Measurements from ENCODE around the gene OR52E5. TPM values are rescaled to one million over a fixed set of nuclear protein-coding genes. Genes with fewer than 3 reads are reported as not detected.

Gene OR52E5
- total RNA-seq, 1 donor, result not detected

- H2AFZ ChIP-seq (ENCODE audit: low read length), result no peak overlapping the region
- H3K9me3 ChIP-seq (ENCODE audit: low read depth, low read length), result no peaks in the 10 kb centered on the region
- H3K4me1 ChIP-seq (ENCODE audit: insufficient read depth, low read length), result no peaks in the 10 kb centered on the region
- H3K79me2 ChIP-seq (ENCODE audit: insufficient read depth, low read length), result no peaks in the 10 kb centered on the region
- H3K27ac ChIP-seq (ENCODE audit: low read depth, low read length), result no peak overlapping the region
- H3K36me3 ChIP-seq (ENCODE audit: insufficient read depth, low read length), result no peaks in the 10 kb centered on the region
- H3K4me3 ChIP-seq (ENCODE audit: insufficient read depth, low read length), result no peak overlapping the region
- no peak overlapping the region for H3K4me2 ChIP-seq (ENCODE audit: insufficient read depth, low read length)
- H3K27me3 ChIP-seq (ENCODE audit: insufficient read depth, low read length), result no peaks in the 10 kb centered on the region
- no peaks in the 10 kb centered on the region for H4K20me1 ChIP-seq (ENCODE audit: insufficient read depth, low read length)
- peak; percentile 3 for DNase-seq (ENCODE audit: insufficient read length, low spot score, missing footprints)
- no peak for TF ChIP-seq CTCF (IDR thresholded peaks at IDR 0.05; ENCODE audit: extremely low read depth, low read depth, low read length)
Measured at GRCh38 chr11:5937868-5938602, 45.0 kb downstream of the OR52E5 start.

- Histone ChIP-seq H3K4me2 (ENCODE audit: insufficient read depth, low read length) (no peak overlapping the region), H3K36me3 (ENCODE audit: insufficient read depth, low read length) (no peaks in the 10 kb centered on the region), H2AFZ (ENCODE audit: low read length) (no peak overlapping the region), H3K79me2 (ENCODE audit: insufficient read depth, low read length) (no peaks in the 10 kb centered on the region), H3K4me1 (ENCODE audit: insufficient read depth, low read length) (no peaks in the 10 kb centered on the region), H3K4me3 (ENCODE audit: insufficient read depth, low read length) (no peak overlapping the region), H3K9me3 (ENCODE audit: low read depth, low read length) (no peaks in the 10 kb centered on the region), H3K27ac (ENCODE audit: low read depth, low read length) (no peak overlapping the region), H3K27me3 (ENCODE audit: insufficient read depth, low read length) (no peaks in the 10 kb centered on the region), H4K20me1 (ENCODE audit: insufficient read depth, low read length) (no peaks in the 10 kb centered on the region)
- DNase-seq (ENCODE audit: insufficient read length, low spot score, missing footprints), result no peak
- TF ChIP-seq CTCF (IDR thresholded peaks at IDR 0.05; ENCODE audit: extremely low read depth, low read depth, low read length), result no peak
Measured at GRCh38 chr11:5938603-5938965, 45.6 kb downstream of the OR52E5 start.

GRCh38 chr11:5940748-5941147 lies 47.7 kb downstream of the OR52E5 start:
- Histone ChIP-seq H3K4me3 (ENCODE audit: insufficient read depth, low read length) (no peak overlapping the region), H3K4me1 (ENCODE audit: insufficient read depth, low read length) (no peaks in the 10 kb centered on the region), H3K9me3 (ENCODE audit: low read depth, low read length) (no peaks in the 10 kb centered on the region), H3K27me3 (ENCODE audit: insufficient read depth, low read length) (no peaks in the 10 kb centered on the region), H3K79me2 (ENCODE audit: insufficient read depth, low read length) (no peaks in the 10 kb centered on the region), H3K36me3 (ENCODE audit: insufficient read depth, low read length) (no peaks in the 10 kb centered on the region), H3K4me2 (ENCODE audit: insufficient read depth, low read length) (no peak overlapping the region), H3K27ac (ENCODE audit: low read depth, low read length) (no peak overlapping the region), H2AFZ (ENCODE audit: low read length) (no peak overlapping the region), H4K20me1 (ENCODE audit: insufficient read depth, low read length) (no peaks in the 10 kb centered on the region)
- no peak for DNase-seq (ENCODE audit: insufficient read length, low spot score, missing footprints)
- no peak for TF ChIP-seq CTCF (IDR thresholded peaks at IDR 0.05; ENCODE audit: extremely low read depth, low read depth, low read length)

- no peak for DNase-seq (ENCODE audit: insufficient read length, low spot score, missing footprints)
- no peaks in the 10 kb centered on the region for H4K20me1 ChIP-seq (ENCODE audit: insufficient read depth, low read length)
- no peaks in the 10 kb centered on the region for H3K27me3 ChIP-seq (ENCODE audit: insufficient read depth, low read length)
- H3K4me2 ChIP-seq (ENCODE audit: insufficient read depth, low read length), result no peak within 1 kb of the TSS
- H2AFZ ChIP-seq (ENCODE audit: low read length), result no peak within 1 kb of the TSS
- no peaks in the 10 kb centered on the region for H3K9me3 ChIP-seq (ENCODE audit: low read depth, low read length)
- no peaks in the 10 kb centered on the region for H3K36me3 ChIP-seq (ENCODE audit: insufficient read depth, low read length)
- no peak within 1 kb of the TSS for H3K4me3 ChIP-seq (ENCODE audit: insufficient read depth, low read length)
- no peaks in the 10 kb centered on the region for H3K4me1 ChIP-seq (ENCODE audit: insufficient read depth, low read length)
- H3K79me2 ChIP-seq (ENCODE audit: insufficient read depth, low read length), result no peaks in the 10 kb centered on the region
- H3K27ac ChIP-seq (ENCODE audit: low read depth, low read length), result no peak within 1 kb of the TSS
- TF ChIP-seq CTCF (IDR thresholded peaks at IDR 0.05; ENCODE audit: extremely low read depth, low read depth, low read length), result no peak
Measured at GRCh38 chr11:5941951-5942350, 48.9 kb downstream of the OR52E5 start, which contains the start of gene OR56A3. Gene OR56A3, plus strand, starts transcription at chr11:5942251. Its CDS starts 5,096 bp downstream, at chr11:5947347.

Other genes starting within 250 kb of the OR52E5 start
- gene TRIM5, start 208.1 kb upstream of the OR52E5 start, total RNA-seq, result 25.9 and 29.7 TPM in 2 replicates
- gene TRIM22, start 203.4 kb upstream of the OR52E5 start, total RNA-seq, result 152 and 185 TPM in 2 replicates
- gene OR56B1, start 156.8 kb upstream of the OR52E5 start, total RNA-seq, result under 0.01 TPM in 1 of 2 replicates, not detected in the other
- not detected in 2 replicates for gene OR52N4, start 139.0 kb upstream of the OR52E5 start, total RNA-seq
- not detected in 2 replicates for gene OR52N5, start 109.9 kb upstream of the OR52E5 start, total RNA-seq
- gene OR52N1, start 101.9 kb upstream of the OR52E5 start, total RNA-seq, result 0.36 TPM in 1 of 2 replicates, not detected in the other
- not detected in 2 replicates for gene OR52N2, start 84.3 kb upstream of the OR52E5 start, total RNA-seq
- gene OR52E6, start 51.3 kb upstream of the OR52E5 start, total RNA-seq, result 1.4 TPM in 1 of 2 replicates, not detected in the other
- gene OR52E8, start 35.5 kb upstream of the OR52E5 start, total RNA-seq, result 0.36 TPM in 1 of 2 replicates, not detected in the other
- not detected in 2 replicates for gene OR52E4, start 12.6 kb upstream of the OR52E5 start, total RNA-seq
- gene OR56A3, start 49.0 kb downstream of the OR52E5 start, total RNA-seq, result not detected in 2 replicates
- not detected in 2 replicates for gene OR56A5, start 75.3 kb downstream of the OR52E5 start, total RNA-seq
- not detected in 2 replicates for gene OR52L1, start 93.8 kb downstream of the OR52E5 start, total RNA-seq
- gene OR56A4, start 113.7 kb downstream of the OR52E5 start, total RNA-seq, result not detected in 2 replicates
- under 0.01 TPM in 2 replicates for gene OR56A1, start 137.6 kb downstream of the OR52E5 start, total RNA-seq
- not detected in 2 replicates for gene OR56B4, start 214.5 kb downstream of the OR52E5 start, total RNA-seq